ENCODE results near the gene IFIT5. TPM values are rescaled to one million over a fixed set of nuclear protein-coding genes. Genes with fewer than 3 reads are reported as not detected.

IFIT5 gene
- total RNA-seq, 2 experiments from 2014 or later: 7.0 to 7.2 TPM

Other genes with a start within 250 kb of the IFIT5 start
- under 1 TPM; 0.12 to 0.22 TPM for gene CH25H, start 207.3 kb upstream of the IFIT5 start, total RNA-seq
- gene LIPA, start 162.8 kb upstream of the IFIT5 start, total RNA-seq: 10 to 100 TPM; 16.1 to 17.2 TPM
- gene IFIT2, start 112.5 kb upstream of the IFIT5 start, total RNA-seq: 10 to 100 TPM; 35.7 to 39.4 TPM
- gene IFIT3, start 86.6 kb upstream of the IFIT5 start, total RNA-seq: 10 to 100 TPM; 13.9 to 14.4 TPM
- not detected for gene IFIT1B, start 36.5 kb upstream of the IFIT5 start, total RNA-seq
- 1 to 10 TPM; 5.9 to 6.0 TPM for gene IFIT1, start 21.9 kb upstream of the IFIT5 start, total RNA-seq
- gene SLC16A12, start 121.0 kb downstream of the IFIT5 start, total RNA-seq: not detected
- gene PANK1, start 230.7 kb downstream of the IFIT5 start, total RNA-seq: 1 to 10 TPM; 1.6 to 2.2 TPM